CD4-positive, alpha-beta T cell treated with Interleukin-4 for 4 hours (primary cell): ENCODE data around the gene GSK3A.

Source experiments
- DNase-seq: peaks from one replicate; pipeline ENCODE4 v3.0.0-alpha.2; 2020

The GSK3A gene

GRCh38 chr19:42247640-42248199, 5.3 kb upstream of the GSK3A start:
- no peak for DNase-seq

GRCh38 chr19:42246922-42247639, 4.7 kb upstream of the GSK3A start:
- no peak for DNase-seq

- no peak for DNase-seq
Observed at GRCh38 chr19:42246143-42246921, 3.9 kb upstream of the GSK3A start.

GRCh38 chr19:42245231-42245630, 2.8 kb upstream of the GSK3A start:
- DNase-seq: no peak

GRCh38 chr19:42244347-42245220, 2.2 kb upstream of the GSK3A start:
- peak; percentile 91 for DNase-seq

GRCh38 chr19:42242069-42242511, 312 bp downstream of the GSK3A start:
- DNase-seq: no peak

GRCh38 chr19:42241279-42241678, 1.1 kb downstream of the GSK3A start:
- DNase-seq: no peak

GRCh38 chr19:42239544-42240220, 2.7 kb downstream of the GSK3A start:
- DNase-seq: no peak

GRCh38 chr19:42235181-42235580, 7.2 kb downstream of the GSK3A start:
- no peak for DNase-seq

GRCh38 chr19:42234364-42234763, 8.0 kb downstream of the GSK3A start:
- no peak for DNase-seq

GRCh38 chr19:42233678-42234292, 8.6 kb downstream of the GSK3A start:
- DNase-seq: no peak

- DNase-seq: no peak
Observed at GRCh38 chr19:42233106-42233505, 9.3 kb downstream of the GSK3A start.

- DNase-seq: no peak
Observed at GRCh38 chr19:42232435-42232834, 10.0 kb downstream of the GSK3A start.

- no peak for DNase-seq
Observed at GRCh38 chr19:42230571-42230970, 11.8 kb downstream of the GSK3A start.

GRCh38 chr19:42229855-42230351, 12.5 kb downstream of the GSK3A start:
- DNase-seq: no peak

GRCh38 chr19:42229301-42229854, 13.0 kb downstream of the GSK3A start:
- no peak for DNase-seq

GRCh38 chr19:42228641-42229040, 13.8 kb downstream of the GSK3A start:
- DNase-seq: no peak

GRCh38 chr19:42226886-42227285, 15.5 kb downstream of the GSK3A start:
- no peak for DNase-seq

- no peak for DNase-seq
Observed at GRCh38 chr19:42225718-42226292, 16.6 kb downstream of the GSK3A start.

- DNase-seq: no peak
Observed at GRCh38 chr19:42224940-42225717, 17.3 kb downstream of the GSK3A start.
